HCT116 (cell line): ENCODE measurements around the gene KDM5C. TPM values are rescaled to one million over a fixed set of nuclear protein-coding genes. Genes with fewer than 3 reads are reported as not detected.

Experiments
- ATAC-seq: fragments of 200-7000 bp; cut with Tn5 transposase; 2 replicates; pipeline ENCODE4 v1.9.1; 2020; ENCODE audit warnings: mild to moderate bottlenecking, moderate library complexity
- BruUV-seq: library from RNA; stranded (reverse); fragments of 400-500 nt; replicated peaks from 2 replicates; lab custom pipeline; 2021; lab: Mats Ljungman, UMichigan
- CTCF ChIA-PET: fragments of 300-600 bp; sonication (Branson Sonifier 250); formaldehyde crosslinking; loops from one replicate; lab custom pipeline; 2021; ENCODE audit warnings: antibody characterized with exemption; lab: Charles Lee
- POLR2A ChIA-PET: fragments of 300-600, 350-600 bp; sonication (Branson Sonifier 250); formaldehyde crosslinking; loops from one replicate; lab custom pipeline; 2021; ENCODE audit warnings: antibody characterized with exemption; lab: Charles Lee
- RAD21 ChIA-PET, 2 experiments: fragments of 300-600 bp; sonication (Branson Sonifier 250); formaldehyde crosslinking; loops; one replicate each; lab custom pipeline; 2023; ENCODE audit warnings: low total read pairs in 2 of 2; ENCODE audit not compliant: uncharacterized antibody in 2 of 2, unreplicated experiment in 2 of 2, low non-redundant PET in 1 of 2; lab: Charles Lee
- DNase-seq: peaks from one replicate; pipeline ENCODE4 v3.0.0-alpha.2; 2010; ENCODE audit warnings: low read depth, low spot score
- H2AFZ ChIP-seq: fragments of 200-600 bp; shearing (Covaris generic), sonication (generic); 2 replicates; pipeline ENCODE4 v1.6.1; 2017; ENCODE audit warnings: low read depth, mixed run types, mixed read lengths, antibody characterized with exemption, low read length; ENCODE audit not compliant: poor library complexity, severe bottlenecking
- H3K27ac ChIP-seq: 2 replicates; pipeline ENCODE4 v1.5.1; 2012; ENCODE audit warnings: low read depth, low read length
- H3K27me3 ChIP-seq: fragments of 200-600 bp; sonication (generic); 2 replicates; pipeline ENCODE4 v1.6.1; 2016; ENCODE audit warnings: mixed run types, low read length, mixed read lengths; ENCODE audit not compliant: insufficient read depth
- H3K36me3 ChIP-seq, 2 experiments: fragments of 200-500 bp in 1 of 2; fragments of 200-600 bp in 1 of 2; sonication (Bioruptor generic) in 1 of 2; sonication (generic) in 1 of 2; 2 replicates each; pipeline versions ENCODE4 v1.5.1 to v1.6.1; 2014 to 2016; ENCODE audit warnings: low read length in 2 of 2, inconsistent platforms in 1 of 2, mixed read lengths in 1 of 2, mixed run types in 1 of 2; ENCODE audit not compliant: insufficient read depth in 2 of 2, control insufficient read depth in 1 of 2
- H3K4me1 ChIP-seq, 2 experiments: fragments of 200-600 bp in 1 of 2; sonication (generic) in 1 of 2; 2 replicates each; pipeline versions ENCODE4 v1.5.1 to v1.6.1; 2012 to 2017; ENCODE audit warnings: low read length in 2 of 2, inconsistent platforms in 1 of 2, mild to moderate bottlenecking in 1 of 2, mixed read lengths in 1 of 2, mixed run types in 1 of 2, moderate library complexity in 1 of 2; ENCODE audit not compliant: insufficient read depth in 2 of 2, control insufficient read depth in 1 of 2
- H3K4me2 ChIP-seq: fragments of 200-600 bp; sonication (generic); 2 replicates; pipeline ENCODE4 v1.6.1; 2017; ENCODE audit warnings: mixed run types, low read length, mixed read lengths
- H3K4me3 ChIP-seq, 2 experiments: fragments of 200-600 bp in 1 of 2; sonication (generic) in 1 of 2; replicated peaks in 1 of 2; 2 replicates each; pipeline ENCODE4 v1.5.1; 2011 to 2016; ENCODE audit warnings: low read length in 2 of 2, control low read depth in 1 of 2, low read depth in 1 of 2, mild to moderate bottlenecking in 1 of 2, mixed read lengths in 1 of 2, mixed run types in 1 of 2
- H3K79me2 ChIP-seq: fragments of 200-600 bp; sonication (generic); 2 replicates; pipeline ENCODE4 v1.6.1; 2017; ENCODE audit warnings: mild to moderate bottlenecking, mixed run types, low read length, moderate library complexity, mixed read lengths; ENCODE audit not compliant: insufficient read depth
- H3K9ac ChIP-seq: fragments of 200-600 bp; sonication (generic); 2 replicates; pipeline ENCODE4 v1.6.1; 2016; ENCODE audit warnings: low read length, mixed read lengths
- H3K9me2 ChIP-seq: fragments of 200-600 bp; sonication (generic), shearing (Covaris generic); 2 replicates; pipeline ENCODE4 v1.6.1; 2017; ENCODE audit warnings: mixed run types, mild to moderate bottlenecking, moderate library complexity; ENCODE audit not compliant: insufficient read depth
- H3K9me3 ChIP-seq, 2 experiments: fragments of 200-500 bp in 1 of 2; fragments of 200-600 bp in 1 of 2; sonication (Bioruptor generic) in 1 of 2; sonication (generic) in 1 of 2; 2 replicates each; pipeline ENCODE4 v1.6.1; 2014 to 2017; ENCODE audit warnings: low read length in 2 of 2, mixed read lengths in 2 of 2, inconsistent platforms in 1 of 2, low read depth in 1 of 2, mild to moderate bottlenecking in 1 of 2, mixed run types in 1 of 2, moderate library complexity in 1 of 2; ENCODE audit not compliant: control insufficient read depth in 1 of 2, insufficient read depth in 1 of 2
- H4K20me1 ChIP-seq: fragments of 200-600 bp; sonication (generic), shearing (Covaris generic); 2 replicates; pipeline ENCODE4 v1.6.1; 2017; ENCODE audit warnings: mixed run types, mild to moderate bottlenecking, moderate library complexity; ENCODE audit not compliant: insufficient read depth
- CBX3 ChIP-seq: IDR thresholded peaks from 2 replicates; pipeline ENCODE4 v1.6.1; 2012; ENCODE audit warnings: low read depth
- ELF1 ChIP-seq: IDR thresholded peaks from 2 replicates; pipeline ENCODE4 v1.6.1; 2012; ENCODE audit warnings: low read depth, borderline replicate concordance
- EZH2 ChIP-seq: fragments of 200-600 bp; sonication (generic); IDR thresholded peaks from 2 replicates; pipeline ENCODE4 v1.6.1; 2017; ENCODE audit warnings: antibody characterized with exemption, mixed run types
- EZH2phosphoT487 ChIP-seq: fragments of 200-600 bp; IDR thresholded peaks from 2 replicates; pipeline ENCODE4 v1.6.1; 2018; ENCODE audit warnings: antibody characterized with exemption, borderline replicate concordance
- JUND ChIP-seq: IDR thresholded peaks from 2 replicates; pipeline ENCODE4 v1.6.1; 2012
- POLR2AphosphoS5 ChIP-seq: IDR thresholded peaks from 2 replicates; pipeline ENCODE4 v1.6.1; 2011; ENCODE audit warnings: mild to moderate bottlenecking, low read depth, low read length, moderate library complexity
- RAD21 ChIP-seq: IDR thresholded peaks from 2 replicates; pipeline ENCODE4 v1.6.1; 2012; ENCODE audit warnings: low read depth, mild to moderate bottlenecking
- SP1 ChIP-seq: IDR thresholded peaks from 2 replicates; pipeline ENCODE4 v1.6.1; 2012; ENCODE audit warnings: low read depth
- YY1 ChIP-seq: IDR thresholded peaks from 2 replicates; pipeline ENCODE4 v1.6.1; 2011; ENCODE audit warnings: low read length, low read depth, moderate library complexity, mild to moderate bottlenecking; ENCODE audit not compliant: insufficient replicate concordance; ENCODE audit errors: extremely low read depth
- ZFX ChIP-seq: fragments of 450-650 bp; IDR thresholded peaks from 2 replicates; pipeline ENCODE4 v1.6.1; 2017
- intact Hi-C: fragments of 100-400 bp; cut with micrococcal nuclease; formaldehyde crosslinking; loops from 2 replicates; pipeline ENCODE4 v1.10.0; 2022
- total RNA-seq: library from RNA; stranded (reverse); gene quantifications from one replicate; pipeline ENCODE4 v1.2.1, GENCODE V29; 2021; ENCODE audit not compliant: unreplicated experiment
- TF ChIP-seq, protein P1 (sequence below): IDR thresholded peaks from 2 replicates; pipeline ENCODE4 v1.6.1; 2012
- TF ChIP-seq, protein P2 (sequence below): IDR thresholded peaks from 2 replicates; pipeline ENCODE4 v1.6.1; 2012; ENCODE audit warnings: low read depth
- TF ChIP-seq, protein P3 (sequence below): IDR thresholded peaks from 2 replicates; pipeline ENCODE4 v1.6.1; 2012
- TF ChIP-seq, protein P4 (sequence below): IDR thresholded peaks from 2 replicates; pipeline ENCODE4 v1.6.1; 2011; ENCODE audit warnings: mild to moderate bottlenecking, low read length, moderate library complexity; ENCODE audit not compliant: insufficient replicate concordance; ENCODE audit errors: extremely low read depth

KDM5C gene
- total RNA-seq, 1 experiment from 2014 or later, result 72.9 TPM

DNA sequence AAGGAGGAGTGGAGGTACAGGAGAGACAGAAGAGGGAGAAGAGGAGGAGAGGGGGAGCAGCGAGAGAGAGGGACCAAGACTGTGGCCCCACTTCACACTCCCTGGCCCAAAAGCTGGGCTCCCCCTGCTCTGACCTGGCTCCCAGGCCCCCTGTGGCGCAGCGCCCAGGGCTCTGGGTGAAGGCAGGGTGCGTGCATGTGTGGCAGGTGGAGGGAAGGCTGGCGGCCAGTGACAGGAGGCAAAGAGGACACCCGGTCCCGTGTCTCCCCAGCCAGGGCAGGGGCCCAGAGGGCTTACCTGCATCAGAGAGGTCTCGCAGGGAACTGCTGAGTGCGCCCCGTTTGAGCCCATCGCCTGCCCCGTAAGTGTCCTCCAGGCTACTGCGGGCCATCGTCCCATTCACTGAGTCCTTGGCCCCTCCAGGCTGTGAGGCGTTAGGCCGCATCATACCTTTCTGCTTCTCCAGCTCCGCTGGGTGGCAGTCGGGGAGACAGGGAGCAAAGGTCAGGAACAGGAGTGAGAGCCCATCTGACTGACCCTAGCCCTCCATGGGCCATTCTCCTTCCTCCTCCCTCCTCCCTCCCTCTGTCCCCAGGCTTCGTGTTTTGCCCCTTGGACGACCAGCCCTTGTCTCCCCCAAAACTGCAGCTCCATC lies 11.1 kb upstream of the KDM5C start:
- Histone ChIP-seq H3K27ac (no peak overlapping the region), H3K9me3 (no peaks in the 10 kb centered on the region), H3K27me3 (no peaks in the 10 kb centered on the region), H3K9ac (no peak overlapping the region), H3K4me1 (no peaks in the 10 kb centered on the region), H4K20me1 (no peaks in the 10 kb centered on the region), H3K4me2 (no peak overlapping the region), H3K79me2 (no peaks in the 10 kb centered on the region), H2AFZ (no peak overlapping the region), H3K36me3 (no peaks in the 10 kb centered on the region), H3K4me3 (no peak overlapping the region), H3K9me2 (no peaks in the 10 kb centered on the region)
- ATAC-seq, result no peak
- DNase-seq, result no peak
- no peak for TF ChIP-seq SP1
- TF ChIP-seq JUND, result no peak
- TF ChIP-seq, protein P1, sequence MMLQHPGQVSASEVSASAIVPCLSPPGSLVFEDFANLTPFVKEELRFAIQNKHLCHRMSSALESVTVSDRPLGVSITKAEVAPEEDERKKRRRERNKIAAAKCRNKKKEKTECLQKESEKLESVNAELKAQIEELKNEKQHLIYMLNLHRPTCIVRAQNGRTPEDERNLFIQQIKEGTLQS, result no peak
- TF ChIP-seq YY1, result no peak
- TF ChIP-seq, protein P2, sequence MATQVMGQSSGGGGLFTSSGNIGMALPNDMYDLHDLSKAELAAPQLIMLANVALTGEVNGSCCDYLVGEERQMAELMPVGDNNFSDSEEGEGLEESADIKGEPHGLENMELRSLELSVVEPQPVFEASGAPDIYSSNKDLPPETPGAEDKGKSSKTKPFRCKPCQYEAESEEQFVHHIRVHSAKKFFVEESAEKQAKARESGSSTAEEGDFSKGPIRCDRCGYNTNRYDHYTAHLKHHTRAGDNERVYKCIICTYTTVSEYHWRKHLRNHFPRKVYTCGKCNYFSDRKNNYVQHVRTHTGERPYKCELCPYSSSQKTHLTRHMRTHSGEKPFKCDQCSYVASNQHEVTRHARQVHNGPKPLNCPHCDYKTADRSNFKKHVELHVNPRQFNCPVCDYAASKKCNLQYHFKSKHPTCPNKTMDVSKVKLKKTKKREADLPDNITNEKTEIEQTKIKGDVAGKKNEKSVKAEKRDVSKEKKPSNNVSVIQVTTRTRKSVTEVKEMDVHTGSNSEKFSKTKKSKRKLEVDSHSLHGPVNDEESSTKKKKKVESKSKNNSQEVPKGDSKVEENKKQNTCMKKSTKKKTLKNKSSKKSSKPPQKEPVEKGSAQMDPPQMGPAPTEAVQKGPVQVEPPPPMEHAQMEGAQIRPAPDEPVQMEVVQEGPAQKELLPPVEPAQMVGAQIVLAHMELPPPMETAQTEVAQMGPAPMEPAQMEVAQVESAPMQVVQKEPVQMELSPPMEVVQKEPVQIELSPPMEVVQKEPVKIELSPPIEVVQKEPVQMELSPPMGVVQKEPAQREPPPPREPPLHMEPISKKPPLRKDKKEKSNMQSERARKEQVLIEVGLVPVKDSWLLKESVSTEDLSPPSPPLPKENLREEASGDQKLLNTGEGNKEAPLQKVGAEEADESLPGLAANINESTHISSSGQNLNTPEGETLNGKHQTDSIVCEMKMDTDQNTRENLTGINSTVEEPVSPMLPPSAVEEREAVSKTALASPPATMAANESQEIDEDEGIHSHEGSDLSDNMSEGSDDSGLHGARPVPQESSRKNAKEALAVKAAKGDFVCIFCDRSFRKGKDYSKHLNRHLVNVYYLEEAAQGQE, result no peak
- no peak for TF ChIP-seq EZH2
- TF ChIP-seq ZFX, result no peak
- TF ChIP-seq, protein P3, sequence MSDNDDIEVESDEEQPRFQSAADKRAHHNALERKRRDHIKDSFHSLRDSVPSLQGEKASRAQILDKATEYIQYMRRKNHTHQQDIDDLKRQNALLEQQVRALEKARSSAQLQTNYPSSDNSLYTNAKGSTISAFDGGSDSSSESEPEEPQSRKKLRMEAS, result no peak
- TF ChIP-seq, protein P4, sequence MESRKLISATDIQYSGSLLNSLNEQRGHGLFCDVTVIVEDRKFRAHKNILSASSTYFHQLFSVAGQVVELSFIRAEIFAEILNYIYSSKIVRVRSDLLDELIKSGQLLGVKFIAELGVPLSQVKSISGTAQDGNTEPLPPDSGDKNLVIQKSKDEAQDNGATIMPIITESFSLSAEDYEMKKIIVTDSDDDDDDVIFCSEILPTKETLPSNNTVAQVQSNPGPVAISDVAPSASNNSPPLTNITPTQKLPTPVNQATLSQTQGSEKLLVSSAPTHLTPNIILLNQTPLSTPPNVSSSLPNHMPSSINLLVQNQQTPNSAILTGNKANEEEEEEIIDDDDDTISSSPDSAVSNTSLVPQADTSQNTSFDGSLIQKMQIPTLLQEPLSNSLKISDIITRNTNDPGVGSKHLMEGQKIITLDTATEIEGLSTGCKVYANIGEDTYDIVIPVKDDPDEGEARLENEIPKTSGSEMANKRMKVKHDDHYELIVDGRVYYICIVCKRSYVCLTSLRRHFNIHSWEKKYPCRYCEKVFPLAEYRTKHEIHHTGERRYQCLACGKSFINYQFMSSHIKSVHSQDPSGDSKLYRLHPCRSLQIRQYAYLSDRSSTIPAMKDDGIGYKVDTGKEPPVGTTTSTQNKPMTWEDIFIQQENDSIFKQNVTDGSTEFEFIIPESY, result no peak
- no peak for TF ChIP-seq RAD21
- TF ChIP-seq ELF1, result no peak
- no peak for TF ChIP-seq EZH2phosphoT487
- no peak for TF ChIP-seq POLR2AphosphoS5
- TF ChIP-seq CBX3, result no peak
- RAD21 ChIA-PET, result no interaction called here
- BruUV-seq, result no TSS peak
- intact Hi-C loops, result no loop called here
- CTCF ChIA-PET, result no interaction called here
- POLR2A ChIA-PET, result no interaction called here
